ENCODE results near the gene HPCAL1.

The HPCAL1 gene

GRCh38 chr2:10392951-10393639 lies 90.4 kb downstream of the HPCAL1 start:
- no peak for DNase-seq

- DNase-seq: no peak
Observed at GRCh38 chr2:10393640-10393982, 90.9 kb downstream of the HPCAL1 start.

DNA sequence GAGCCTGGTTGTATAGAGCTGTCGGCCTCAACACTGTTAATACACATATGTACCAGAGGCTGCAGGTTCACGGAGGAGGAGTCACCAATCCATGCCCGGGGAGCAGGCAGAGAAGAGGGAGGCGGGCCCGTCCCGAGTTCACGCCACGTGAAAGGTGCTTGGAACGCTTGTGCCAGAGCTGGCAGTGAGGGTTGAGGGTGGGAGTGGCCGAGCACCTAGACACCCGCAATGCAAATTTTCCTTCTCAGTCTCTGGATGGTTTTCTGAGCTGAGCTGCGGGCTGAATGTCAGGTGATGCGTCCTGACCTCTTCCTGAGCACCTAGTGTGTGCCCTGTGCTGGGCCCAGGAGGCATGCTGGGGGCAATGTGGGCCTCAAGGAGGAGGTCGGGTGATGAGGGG lies 93.2 kb downstream of the HPCAL1 start:
- no peak for DNase-seq

- DNase-seq: no peak
Observed at GRCh38 chr2:10396464-10396863, 93.8 kb downstream of the HPCAL1 start.

DNA sequence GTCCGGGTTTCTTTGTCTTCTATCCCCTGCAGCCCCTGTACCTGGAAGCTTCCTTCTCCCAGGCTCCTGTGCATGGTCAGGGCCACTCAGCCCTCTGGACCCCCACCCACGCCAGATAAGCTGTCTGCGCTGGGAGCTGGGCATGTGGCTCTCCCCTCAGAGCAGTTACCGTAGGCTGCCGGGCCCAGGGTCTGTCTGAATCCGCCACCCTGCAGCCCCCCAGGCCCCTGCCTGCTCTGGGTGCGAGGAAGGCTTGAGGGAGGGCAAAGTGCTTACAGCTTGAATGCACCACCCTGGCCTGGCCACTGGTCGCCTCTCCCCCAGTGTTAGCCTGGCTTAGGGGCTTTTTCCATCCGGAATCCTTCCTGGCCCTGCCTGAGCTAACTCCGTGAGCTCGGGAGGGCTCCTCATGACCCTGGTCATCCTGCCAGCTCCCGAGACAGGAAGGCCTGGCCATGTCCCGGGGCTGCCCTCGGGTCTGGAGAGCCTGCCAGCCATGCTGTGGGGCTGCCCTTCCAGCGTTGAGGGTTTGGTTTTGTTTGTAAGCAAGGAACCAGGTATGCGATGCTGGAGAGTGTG lies 94.7 kb downstream of the HPCAL1 start:
- no peak for DNase-seq

- DNase-seq: no peak
Observed at GRCh38 chr2:10397878-10398277, 95.2 kb downstream of the HPCAL1 start.

DNA sequence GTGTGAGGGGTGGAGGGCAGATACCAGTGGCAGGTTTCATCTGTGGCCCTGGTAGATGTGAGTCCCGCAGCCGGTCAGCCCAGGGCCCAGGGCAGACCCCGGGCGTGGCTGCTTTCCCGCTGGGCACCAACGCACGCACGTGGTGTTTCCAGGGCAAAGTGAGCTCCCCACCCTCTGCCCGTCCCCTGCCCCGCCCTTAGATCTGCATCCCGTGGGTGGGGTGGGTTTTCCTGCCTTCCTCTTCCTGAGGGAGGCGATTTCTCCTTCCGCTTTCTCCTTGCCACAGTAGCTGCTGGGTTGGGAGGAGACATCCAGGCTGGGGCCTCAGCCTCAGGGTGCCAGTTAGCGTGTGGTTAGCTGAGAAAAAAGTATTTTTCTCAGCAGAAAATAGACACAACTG lies 95.8 kb downstream of the HPCAL1 start:
- DNase-seq: no peak

- no peak for DNase-seq
Observed at GRCh38 chr2:10399358-10399757, 96.7 kb downstream of the HPCAL1 start.

DNA sequence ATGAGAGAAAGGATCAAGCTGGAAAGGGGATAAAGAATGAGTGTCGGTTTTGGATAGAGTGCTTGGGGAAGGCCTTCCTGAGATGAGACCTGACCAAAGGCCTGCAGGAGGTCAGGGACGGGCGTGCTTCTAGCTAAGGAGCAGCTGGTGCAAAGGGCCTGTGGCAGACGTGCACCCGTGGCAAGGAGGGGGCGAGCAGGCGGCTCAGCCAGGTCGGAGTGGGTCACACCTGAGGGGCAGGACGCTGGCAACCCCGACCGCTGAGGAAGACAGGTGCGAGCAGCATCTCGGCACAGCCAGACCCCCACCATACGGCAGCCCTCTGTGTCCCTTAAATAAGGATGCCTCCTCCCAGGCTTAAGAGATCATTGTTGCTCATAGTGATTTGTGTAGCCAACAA lies 97.3 kb downstream of the HPCAL1 start:
- DNase-seq: no peak

GRCh38 chr2:10400568-10400977 lies 97.9 kb downstream of the HPCAL1 start:
- no peak for DNase-seq

DNA sequence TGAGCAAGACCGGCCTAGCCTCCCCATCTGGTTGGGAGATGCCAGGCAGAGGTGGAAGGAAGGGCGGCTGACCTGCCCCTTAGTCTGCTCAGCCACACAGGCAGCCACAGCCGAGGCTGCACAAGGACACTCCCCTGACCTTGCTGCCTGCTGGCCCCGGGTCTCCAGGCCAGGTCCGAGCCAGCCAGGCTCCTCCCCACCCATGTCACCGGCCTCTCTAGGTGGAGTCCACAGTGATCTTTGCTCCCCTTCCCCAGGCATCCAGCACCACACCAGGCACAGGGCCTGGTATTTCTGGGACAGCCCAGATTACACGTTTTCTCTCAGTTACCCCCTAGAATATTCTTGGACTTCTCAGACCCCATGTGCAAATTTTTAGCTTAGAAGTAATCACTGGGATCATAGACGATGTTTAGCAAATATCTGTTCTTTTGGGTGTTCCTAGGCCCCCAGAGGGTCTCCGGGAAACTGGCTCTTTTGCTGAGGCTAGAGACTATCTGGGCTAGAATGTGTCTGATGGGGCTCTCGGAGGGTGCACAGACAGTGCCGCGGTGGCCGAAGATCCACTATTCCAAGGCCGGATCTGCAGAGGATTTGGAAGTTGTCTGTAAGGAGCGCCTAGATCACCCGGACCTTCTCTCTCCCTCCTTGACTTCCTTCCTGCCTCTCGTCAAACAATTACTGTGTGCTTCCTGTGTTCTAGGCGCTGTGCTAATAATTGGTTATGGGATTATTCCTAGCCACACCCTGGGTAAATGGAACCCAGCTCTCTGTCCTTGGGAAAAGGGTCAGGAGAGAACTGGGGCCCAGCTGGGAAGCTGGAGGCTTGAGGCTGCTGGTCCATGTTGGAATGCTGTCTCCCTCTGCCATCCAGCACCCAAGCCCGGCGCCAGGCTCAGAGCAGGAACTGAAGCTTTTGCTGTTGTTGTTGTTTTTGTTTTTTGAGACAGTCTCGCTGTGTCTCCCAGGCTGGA lies 98.6 kb downstream of the HPCAL1 start:
- DNase-seq: no peak

- DNase-seq: no peak
Observed at GRCh38 chr2:10402062-10402585, 99.4 kb downstream of the HPCAL1 start.

DNA sequence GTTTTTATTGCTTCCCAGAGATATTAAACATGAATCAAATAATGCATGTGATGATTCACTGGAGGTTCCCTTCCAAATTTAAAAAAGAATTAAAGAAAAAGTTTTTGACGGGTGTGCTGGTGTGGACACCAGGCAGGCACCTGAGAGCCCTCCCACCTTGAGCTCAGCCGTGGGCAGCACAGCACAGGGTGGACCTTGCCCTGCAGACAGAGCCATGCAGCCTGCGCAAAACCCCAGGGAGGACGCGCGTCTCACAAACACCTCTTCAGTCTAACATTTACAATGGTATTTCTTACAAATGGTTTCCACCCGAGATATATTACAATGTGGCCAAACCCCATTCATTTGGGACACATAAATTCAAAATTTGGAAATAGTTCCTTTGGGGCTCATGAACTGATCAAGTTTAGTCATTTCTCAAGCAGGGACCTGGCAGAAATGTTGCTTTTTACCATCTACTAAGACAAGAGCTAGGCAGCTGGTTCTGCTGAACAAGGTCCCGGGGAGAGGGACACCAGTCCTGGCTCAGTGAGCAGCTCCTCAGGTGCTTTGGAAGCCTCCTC lies 100.0 kb downstream of the HPCAL1 start:
- no peak for DNase-seq

DNA sequence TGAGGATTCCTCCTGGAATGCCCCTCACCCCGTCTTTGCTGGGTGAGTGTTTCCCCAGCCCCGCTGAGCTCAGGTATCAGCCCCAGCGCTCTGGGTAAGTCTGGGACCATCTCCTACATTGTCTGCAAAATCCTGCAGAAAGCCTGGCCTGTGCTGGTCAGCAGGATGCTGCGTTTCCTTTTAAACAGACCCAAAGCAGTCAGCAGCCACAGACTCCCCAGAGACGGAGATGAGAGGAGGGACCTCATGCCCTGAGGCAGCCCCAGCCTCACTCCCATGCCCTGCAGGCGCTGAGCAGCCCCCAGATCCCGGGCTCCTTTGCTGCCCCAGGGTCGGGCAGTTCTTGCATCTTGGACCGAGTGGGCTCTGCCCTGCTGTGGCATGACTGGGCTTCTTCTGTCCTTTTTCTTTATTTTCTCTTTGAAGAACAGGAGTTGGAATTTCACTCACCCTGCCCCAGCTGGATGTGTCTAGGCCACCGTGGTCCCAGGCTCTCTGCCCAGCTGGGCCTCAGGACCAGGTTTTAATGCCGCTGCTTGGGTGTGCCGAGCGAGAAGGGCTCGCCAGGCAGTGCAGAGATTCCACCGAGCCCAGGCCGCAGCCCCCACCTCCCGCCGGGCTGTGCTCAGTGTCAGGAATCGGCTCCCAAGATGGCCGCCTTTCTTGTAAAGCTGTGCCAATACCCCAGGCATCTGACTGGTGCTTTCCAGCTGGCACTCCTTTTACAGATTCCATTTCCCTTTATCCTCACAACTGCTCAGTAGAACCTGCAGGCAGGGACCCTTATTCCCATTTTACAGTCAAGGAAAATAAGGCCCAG lies 101.8 kb downstream of the HPCAL1 start:
- DNase-seq: no peak

GRCh38 chr2:10405448-10405847 lies 102.7 kb downstream of the HPCAL1 start:
- no peak for DNase-seq

- DNase-seq: no peak
Observed at GRCh38 chr2:10406016-10406415, 103.3 kb downstream of the HPCAL1 start.

- no peak for DNase-seq
Observed at GRCh38 chr2:10406491-10407188, 103.9 kb downstream of the HPCAL1 start.

- no peak for DNase-seq
Observed at GRCh38 chr2:10407432-10407831, 104.7 kb downstream of the HPCAL1 start.

- DNase-seq: no peak
Observed at GRCh38 chr2:10407841-10408648, 105.3 kb downstream of the HPCAL1 start.

- DNase-seq: peak; percentile 68
Observed at GRCh38 chr2:10408649-10409579, 106.2 kb downstream of the HPCAL1 start.
